Measurements from ENCODE around the gene LHCGR.
"Not testable (repeated sequence)": the region's sequence is repeated elsewhere in the genome, so short reads cannot be mapped to it uniquely, and the experiment has no call there.

LHCGR gene

GRCh38 chr2:48739236-48739635 is 16.3 kb downstream of the LHCGR start:
- DNase-seq (ENCODE audit: low read depth) = not testable (repeated sequence)

DNA sequence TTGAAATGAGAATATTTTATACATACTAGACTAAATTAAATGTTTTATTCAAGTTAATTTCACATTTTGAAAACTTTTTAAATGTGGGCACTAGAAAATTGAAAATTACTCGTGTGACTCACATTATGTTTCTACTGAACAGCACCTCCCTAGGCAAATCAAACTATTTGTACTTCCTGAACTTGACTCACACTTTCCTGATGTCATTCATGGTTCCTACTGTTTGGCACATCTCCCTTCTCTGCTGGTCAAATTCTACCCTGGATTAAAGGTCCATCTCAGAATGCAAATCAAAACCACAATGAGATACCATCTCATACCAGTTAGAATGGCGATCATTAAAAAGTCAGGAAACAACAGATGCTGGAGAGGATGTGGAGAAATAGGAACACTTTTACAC is 16.7 kb downstream of the LHCGR start:
- peak; percentile 33 for DNase-seq (ENCODE audit: low read depth)

DNA sequence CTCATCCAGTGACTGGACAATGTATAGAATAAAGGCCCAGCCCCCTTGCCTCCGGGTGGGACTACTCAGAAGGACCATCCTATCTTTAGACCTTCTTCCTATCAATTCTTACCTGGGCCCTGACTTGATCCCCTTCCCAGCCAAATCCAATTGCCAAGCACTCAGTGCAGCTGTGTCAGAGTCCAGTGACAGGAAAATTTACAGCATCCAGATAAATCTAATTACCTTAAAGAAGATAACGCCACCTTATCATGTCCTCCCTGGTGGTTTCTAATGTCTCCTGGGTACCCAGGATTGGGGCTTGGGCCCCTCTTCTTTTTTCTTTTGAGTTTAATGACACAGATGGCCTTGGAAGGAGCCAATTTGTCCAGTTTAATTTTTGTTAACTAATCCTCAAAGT is 19.3 kb downstream of the LHCGR start:
- no peak for DNase-seq (ENCODE audit: low read depth)

DNA sequence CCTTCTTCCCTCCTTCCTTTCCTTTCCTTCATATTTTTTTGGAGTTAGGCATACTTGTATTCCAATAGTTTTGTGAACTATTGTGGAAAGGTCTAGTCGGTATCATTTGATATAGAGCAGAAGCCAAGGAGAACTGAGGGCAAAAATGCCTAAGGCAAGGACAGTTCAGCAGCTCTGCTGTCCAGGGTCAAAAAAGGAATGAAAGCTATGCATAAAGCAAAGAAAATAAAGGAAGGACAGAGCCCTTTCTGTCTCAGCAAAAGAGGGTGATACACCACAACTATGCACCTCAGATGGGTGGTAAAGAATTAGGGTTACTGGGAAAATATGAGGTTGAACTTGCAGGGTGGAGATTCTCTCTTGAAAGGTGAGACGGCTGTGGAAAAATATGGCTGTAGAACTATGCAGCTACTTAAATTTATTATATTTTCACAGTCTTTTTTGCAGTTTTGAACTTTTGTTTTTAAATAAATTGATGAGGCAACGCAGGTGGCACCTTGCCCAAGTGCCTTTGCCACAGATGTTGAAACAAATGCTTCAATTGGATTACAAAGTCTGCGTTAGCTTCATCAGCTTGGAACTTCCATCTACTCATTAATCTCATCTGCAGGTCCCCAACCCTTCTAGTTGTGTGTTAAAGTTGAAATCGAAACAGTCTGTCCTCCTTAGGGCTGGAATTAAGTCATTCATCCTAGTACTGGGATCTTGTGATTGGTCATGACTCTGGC is 20.8 kb downstream of the LHCGR start:
- no peak for DNase-seq (ENCODE audit: low read depth)

DNA sequence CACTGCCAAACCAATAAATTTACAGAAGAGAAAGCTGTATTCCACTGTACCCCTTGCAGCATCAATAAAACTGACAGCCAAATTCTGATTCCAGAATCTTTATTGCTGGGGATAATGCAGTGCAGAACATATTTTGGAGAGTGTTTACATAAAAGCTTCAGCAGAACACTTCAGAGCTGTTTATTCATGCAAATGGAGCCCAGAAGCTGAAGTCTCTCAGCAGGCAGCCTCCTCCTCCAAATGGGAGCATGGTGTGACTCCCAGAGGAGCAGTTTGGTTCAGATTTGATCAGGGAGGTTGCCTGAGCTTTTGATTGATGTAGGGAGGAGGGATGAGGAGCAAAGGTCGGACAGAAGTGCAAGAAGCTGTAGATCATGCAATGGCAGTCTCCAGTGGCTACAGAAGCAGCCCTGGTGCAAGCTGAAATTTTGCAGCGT is 22.4 kb downstream of the LHCGR start:
- no peak for DNase-seq (ENCODE audit: low read depth)

- no peak for DNase-seq (ENCODE audit: low read depth)
Measured at GRCh38 chr2:48728840-48729239, 26.7 kb downstream of the LHCGR start.

- DNase-seq (ENCODE audit: low read depth) = no peak
Measured at GRCh38 chr2:48728295-48728694, 27.2 kb downstream of the LHCGR start.

DNA sequence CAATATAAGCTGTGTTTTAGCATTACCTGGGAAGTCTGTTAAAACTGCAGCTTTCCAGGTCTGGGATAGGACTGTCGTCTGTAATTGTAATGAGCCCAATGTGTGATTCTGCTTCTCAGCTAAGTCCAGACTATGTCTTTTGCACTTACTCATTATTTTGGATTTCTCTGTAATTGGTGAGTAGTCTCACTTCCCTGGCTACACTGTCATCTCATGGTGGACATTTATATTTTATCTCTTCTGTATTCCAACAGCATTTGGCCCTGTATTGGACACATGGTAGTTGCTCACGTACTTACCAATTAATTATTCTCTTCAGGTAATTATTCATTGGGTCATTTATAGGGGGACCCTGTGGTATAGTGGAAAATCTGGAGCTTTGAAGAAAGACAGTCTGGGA is 28.0 kb downstream of the LHCGR start:
- no peak for DNase-seq (ENCODE audit: low read depth)

GRCh38 chr2:48725696-48726494 is 29.6 kb downstream of the LHCGR start:
- DNase-seq (ENCODE audit: low read depth) = no peak

DNA sequence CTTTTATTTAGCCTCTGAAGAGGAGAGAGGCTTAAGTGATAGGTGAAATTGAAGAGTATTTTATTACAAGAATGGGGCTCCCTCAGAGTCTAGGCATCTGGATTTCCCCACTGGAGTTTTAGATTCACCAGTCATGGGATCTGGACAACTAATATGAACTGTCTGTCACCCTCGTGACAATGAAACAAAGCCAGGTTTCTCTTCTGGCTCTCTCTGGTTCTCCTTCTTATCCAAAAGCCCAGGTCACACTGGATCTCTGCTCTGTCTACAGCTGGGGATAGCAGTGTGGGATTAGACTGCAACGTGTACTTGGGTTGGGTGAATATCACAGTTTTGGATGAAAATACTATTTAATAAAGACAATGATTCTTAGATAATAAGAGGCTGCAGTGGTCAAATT is 31.2 kb downstream of the LHCGR start:
- no peak for DNase-seq (ENCODE audit: low read depth)

- peak; percentile 59 for DNase-seq (ENCODE audit: low read depth)
Measured at GRCh38 chr2:48723129-48723528, 32.4 kb downstream of the LHCGR start.

DNA sequence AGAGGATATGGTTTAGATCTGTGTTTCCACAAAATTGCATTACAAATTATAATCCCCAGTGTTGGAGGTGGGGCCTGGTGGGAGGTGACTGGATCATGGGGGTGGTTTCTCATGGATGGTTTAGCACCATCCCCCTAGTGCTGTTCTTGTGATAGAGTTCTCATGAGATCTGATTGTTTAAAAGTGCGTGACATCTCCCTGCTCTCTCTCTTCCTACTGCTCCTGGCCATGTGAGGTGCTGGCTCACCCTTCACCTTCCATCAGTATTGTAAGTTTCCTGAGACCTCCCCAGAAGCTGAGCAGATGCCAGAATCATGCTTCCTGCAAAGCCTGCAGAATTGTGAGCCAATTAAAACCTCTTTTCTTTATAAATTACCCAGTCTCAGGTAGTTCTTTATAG is 33.1 kb downstream of the LHCGR start:
- DNase-seq (ENCODE audit: low read depth) = no peak

- no peak for DNase-seq (ENCODE audit: low read depth)
Measured at GRCh38 chr2:48721158-48721557, 34.4 kb downstream of the LHCGR start.

GRCh38 chr2:48719480-48720177 is 35.9 kb downstream of the LHCGR start:
- no peak for DNase-seq (ENCODE audit: low read depth)

GRCh38 chr2:48717846-48718245 is 37.7 kb downstream of the LHCGR start:
- no peak for DNase-seq (ENCODE audit: low read depth)

DNA sequence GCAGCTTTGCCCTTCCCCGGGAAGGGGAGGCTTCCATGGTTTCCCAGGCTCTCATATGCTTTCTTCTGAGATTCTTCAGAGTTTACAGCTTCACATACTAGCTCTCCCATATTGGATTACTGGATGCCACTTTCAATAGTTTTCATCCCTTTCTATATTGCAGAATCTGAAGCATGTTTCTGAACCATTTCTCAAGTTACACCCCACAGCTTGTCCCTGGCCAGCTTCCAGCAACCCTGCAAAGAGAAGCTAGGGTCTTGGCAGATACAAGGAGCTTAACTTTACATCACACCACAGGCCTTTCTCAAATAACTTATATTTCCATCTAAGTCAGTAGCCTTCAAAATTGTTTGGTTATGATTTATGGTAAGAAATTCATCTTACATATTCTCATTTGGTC is 39.6 kb downstream of the LHCGR start:
- DNase-seq (ENCODE audit: low read depth) = no peak

DNA sequence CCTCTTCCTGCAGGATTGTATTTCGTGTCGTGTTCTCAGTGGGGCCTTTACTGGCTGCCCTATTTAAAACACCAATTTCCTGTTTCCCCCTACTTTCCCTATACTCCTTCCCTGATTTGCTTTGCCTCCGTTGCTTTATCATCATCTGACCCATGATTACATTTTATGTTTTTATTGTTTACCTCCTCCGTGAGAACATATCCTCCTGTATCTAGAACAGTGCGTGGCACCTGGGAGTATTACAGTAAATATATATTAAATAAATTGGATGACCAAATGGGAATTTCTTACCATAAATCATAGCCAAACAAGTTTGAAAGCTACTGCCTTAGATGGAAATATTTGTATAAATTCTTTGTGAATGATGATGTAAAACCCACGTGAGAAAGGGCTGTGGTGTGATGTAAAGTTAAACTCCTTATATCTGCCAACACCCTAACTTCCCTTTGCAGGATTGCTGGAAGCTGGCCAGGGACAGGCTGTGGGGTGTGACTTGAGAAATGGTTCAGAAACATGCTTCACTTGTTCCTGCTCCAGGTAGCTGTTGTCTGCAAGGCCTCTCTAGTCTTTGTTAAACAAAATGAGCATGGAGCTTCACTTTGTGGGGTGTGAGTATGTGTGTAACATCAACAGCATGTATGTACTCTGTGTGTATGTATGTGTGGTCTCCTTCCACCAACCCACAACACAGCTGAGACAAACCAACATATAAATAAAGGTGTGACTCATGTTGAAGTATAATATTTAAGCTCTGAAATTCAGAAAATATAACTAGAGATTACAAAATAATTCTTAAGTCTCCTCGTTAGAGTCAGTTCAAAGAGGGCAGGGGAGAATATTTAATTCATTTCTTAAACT is 40.3 kb downstream of the LHCGR start:
- DNase-seq (ENCODE audit: low read depth) = no peak

DNA sequence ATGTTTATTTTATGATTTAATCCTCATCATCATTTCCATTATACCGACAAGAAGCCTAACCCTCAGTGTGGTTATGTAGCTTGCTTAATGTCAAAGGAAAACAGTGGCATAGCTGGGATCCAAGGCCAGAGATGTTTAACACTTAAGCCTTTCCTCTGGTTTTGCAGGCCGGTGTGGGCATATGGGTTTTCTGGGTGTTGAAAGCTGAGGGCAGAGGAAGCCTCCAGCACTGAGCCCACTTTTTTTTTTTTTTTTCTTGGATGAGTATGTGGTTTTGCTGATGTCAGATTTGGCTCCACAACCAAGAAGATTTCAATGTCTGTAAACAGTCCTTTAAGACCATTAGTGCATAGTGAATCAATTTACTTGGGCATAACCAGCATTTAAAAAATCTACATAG is 41.3 kb downstream of the LHCGR start:
- DNase-seq (ENCODE audit: low read depth) = no peak

- DNase-seq (ENCODE audit: low read depth) = no peak
Measured at GRCh38 chr2:48713647-48714046, 41.9 kb downstream of the LHCGR start.

DNA sequence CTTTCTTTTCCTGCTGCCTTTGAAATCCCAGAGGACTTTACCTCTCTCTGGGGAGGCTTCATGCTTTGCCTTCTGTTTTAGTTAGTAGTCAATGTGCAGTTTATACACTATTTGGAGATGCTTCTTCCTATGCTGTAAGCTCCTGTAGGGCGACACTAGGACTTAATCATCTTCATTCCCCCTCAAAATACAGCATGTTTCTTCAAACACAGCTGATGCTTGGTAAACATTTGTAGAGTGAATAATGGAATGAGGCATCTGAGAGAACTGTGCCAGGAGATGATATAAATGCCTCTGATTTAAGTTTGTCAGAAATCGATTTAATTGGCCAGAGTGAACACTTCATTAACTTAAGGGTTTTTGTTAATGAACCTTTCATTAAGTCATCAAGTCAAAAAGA is 43.4 kb downstream of the LHCGR start:
- no peak for DNase-seq (ENCODE audit: low read depth)

DNA sequence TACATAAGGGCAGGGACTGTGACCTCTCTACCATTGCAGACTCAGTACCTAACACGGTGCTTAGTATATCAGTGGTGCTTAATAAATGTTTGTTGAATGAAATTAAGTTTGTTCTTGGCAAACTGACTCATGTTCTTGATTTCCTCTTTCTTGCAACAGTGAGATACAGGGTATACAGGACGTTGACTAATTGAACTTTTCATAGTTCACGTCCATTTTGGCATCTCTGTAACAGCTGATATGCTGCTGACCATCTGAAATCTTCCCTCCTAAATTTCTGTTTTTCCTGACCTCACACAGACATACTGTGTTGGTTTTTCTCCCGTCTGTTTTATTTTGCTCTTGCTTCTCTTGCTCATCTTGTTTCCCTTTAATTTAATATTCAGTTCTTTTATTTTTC is 44.2 kb downstream of the LHCGR start:
- DNase-seq (ENCODE audit: low read depth) = no peak
